GM12891 (cell line): Measurements from ENCODE around the gene CALM1.

ENCODE experiments used
- PAX5 ChIP-seq: IDR thresholded peaks from 2 replicates; pipeline ENCODE4 v1.6.1; 2011; ENCODE audit warnings: low read length, moderate library complexity, mild to moderate bottlenecking; ENCODE audit not compliant: insufficient read depth, severe bottlenecking
- POLR2A ChIP-seq: IDR thresholded peaks from 2 replicates; pipeline ENCODE4 v1.6.1; 2011; ENCODE audit warnings: low read depth, low read length, control low read depth
- POLR2AphosphoS5 ChIP-seq: IDR thresholded peaks from 2 replicates; pipeline ENCODE4 v1.6.1; 2011; ENCODE audit warnings: low read depth, low read length, control low read depth
- POU2F2 ChIP-seq: IDR thresholded peaks from 2 replicates; pipeline ENCODE4 v1.6.1; 2011; ENCODE audit warnings: low read depth, mild to moderate bottlenecking, control low read depth, low read length, moderate library complexity
- TAF1 ChIP-seq: IDR thresholded peaks from 2 replicates; pipeline ENCODE4 v1.6.1; 2011; ENCODE audit warnings: low read depth, low read length, control low read depth

DNA sequence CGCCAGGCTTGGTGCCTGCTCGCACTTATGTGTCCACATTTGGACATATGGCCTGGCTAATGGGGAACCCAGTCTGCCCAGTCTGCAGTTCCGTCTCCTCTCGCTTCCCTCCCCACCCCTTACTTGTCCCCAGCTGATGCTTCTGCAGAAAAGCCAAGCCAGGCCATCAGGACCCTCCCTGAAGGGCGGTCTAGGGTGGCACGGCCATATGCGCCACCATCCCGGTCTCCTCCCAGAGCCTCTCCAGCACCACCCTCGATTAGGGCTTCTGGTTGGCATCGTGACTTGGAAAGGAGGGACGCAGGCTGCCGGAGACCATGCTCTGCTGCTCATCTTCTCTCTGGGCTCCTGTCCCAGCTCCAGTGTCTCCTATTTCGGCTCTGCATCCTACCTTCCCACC is 54.6 kb downstream of the CALM1 start:
- TF ChIP-seq POLR2A (no peak), TAF1 (no peak), POLR2AphosphoS5 (no peak), POU2F2 (no peak), PAX5 (no peak)
